Ovary (tissue), 9 donors: Measurements from ENCODE around the gene ABCC2. TPM values are rescaled to one million over a fixed set of nuclear protein-coding genes. Genes with fewer than 3 reads are reported as not detected.
"Not testable (repeated sequence)": the region's sequence is repeated elsewhere in the genome, so short reads cannot be mapped to it uniquely, and the experiment has no call there.

Experiments used
- DNase-seq, 5 donors: peaks; one replicate each; pipeline ENCODE4 v3.0.0-alpha.2; 2019 to 2020
- H3K27ac ChIP-seq, 2 donors: fragments of 200-600 bp; one replicate each; pipeline versions ENCODE4 v1.5.1 to v1.8.0; 2019 to 2022
- H3K27me3 ChIP-seq: fragments of 200-600 bp; one replicate; pipeline ENCODE4 v1.8.0; 2022
- H3K36me3 ChIP-seq: fragments of 200-600 bp; sonication (generic); one replicate; pipeline ENCODE4 v1.5.1; 2019
- H3K4me1 ChIP-seq: one replicate; pipeline ENCODE4 v1.8.1; 2013; ENCODE audit warnings: mild to moderate bottlenecking, moderate library complexity; ENCODE audit not compliant: insufficient read depth
- H3K4me3 ChIP-seq: fragments of 200-600 bp; sonication (generic); one replicate; pipeline ENCODE4 v1.5.1; 2017
- H3K9me3 ChIP-seq, 2 donors: fragments of 200-600 bp in 1 of 2; sonication (generic) in 1 of 2; one replicate each; pipeline versions ENCODE4 v1.5.1 to v1.8.1; 2013 to 2019; ENCODE audit warnings: mild to moderate bottlenecking in 1 of 2, moderate library complexity in 1 of 2
- CTCF ChIP-seq, 3 donors: fragments of 450-650 bp in 2 of 3; fragments of 200-600 bp in 1 of 3; IDR thresholded peaks; one replicate each; pipeline versions ENCODE4 v1.5.1 to v1.8.0; 2016 to 2022; ENCODE audit warnings: antibody characterized with exemption in 3 of 3, mild to moderate bottlenecking in 1 of 3
- EP300 ChIP-seq: sonication (generic); formaldehyde crosslinking; IDR thresholded peaks from one replicate; pipeline ENCODE4 v1.6.1; 2017; ENCODE audit warnings: antibody characterized with exemption
- POLR2A ChIP-seq: fragments of 450-650 bp; IDR thresholded peaks from one replicate; pipeline ENCODE4 v1.6.1; 2017; ENCODE audit warnings: antibody characterized with exemption, mild to moderate bottlenecking, moderate library complexity
- WGBS, 3 donors: extraction: QIAGEN DNeasy Blood & Tissue Kit in 1 of 3; methylation state at CpG; one replicate each; pipeline versions ENCODE4 v1.1.5 to v1.1.7; 2013 to 2017; 5-methylcytosine and 5-hydroxymethylcytosine counted together
- intact Hi-C, 4 donors: fragments of 100-400 bp; cut with DNase I; formaldehyde crosslinking; loops; one replicate each; pipeline versions ENCODE4 v1.11.0 to v1.15.1; 2022 to 2023
- polyA plus RNA-seq, 2 donors: library from polyadenylated mRNA; stranded (reverse); fragments of 200-250 nt in 1 of 2; fragments of 350-450 nt in 1 of 2; fragmentation: Illumina TruSeq in 1 of 2; extraction: RNeasy Lipid Tissue Mini Kit (QIAGEN cat#74804) in 1 of 2; gene quantifications; one replicate each; pipeline ENCODE4 v1.2.3, GENCODE V29; 2013 to 2014
- total RNA-seq, 7 donors: library from RNA; depleted of rRNA in 2 of 7; stranded (reverse); fragments of >200 nt in 2 of 7; fragmentation: NEBNext Ultra II Directional in 3 of 7; extraction: Animal tissue kit (Norgen Biotek cat#: 25700) in 3 of 7; gene quantifications; one replicate each; pipeline versions ENCODE4 v1.1.0 to v1.2.4, GENCODE V29; 2016 to 2023
- donor health status: DM: no; HTN: no; CAD: no; lungs with moderate emphysema.
- donor health status: DM: no; HTN: no; CAD: no.
- donor health status: Bipolar disorder and iron deficiency.
- donor health status: DM: yes; HTN: yes; CAD: no.
- donor health status: DM: no; HTN: no; CAD: no.
- donor health status: DM: yes; HTN: yes; CAD: no.

Gene ABCC2
- total and polyA plus RNA-seq, 9 donors: 0.22 to 1.8 (median 0.84) TPM

DNA sequence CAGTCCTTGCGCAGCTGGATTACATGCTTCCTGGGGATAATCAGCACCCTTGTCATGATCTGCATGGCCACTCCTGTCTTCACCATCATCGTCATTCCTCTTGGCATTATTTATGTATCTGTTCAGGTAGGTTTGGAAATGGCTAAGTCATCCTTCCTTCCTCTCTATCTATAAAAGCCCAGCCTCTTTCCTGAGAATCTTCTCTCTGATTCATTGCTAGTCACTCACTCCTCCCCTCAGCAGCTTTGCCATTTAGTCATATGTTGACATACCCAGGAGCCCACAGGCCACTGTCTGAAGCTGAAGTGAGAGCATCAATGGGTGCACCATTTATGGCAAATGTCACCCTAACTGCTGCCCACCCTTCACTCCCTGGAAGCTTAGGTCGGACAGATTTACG, 52.0 kb downstream of the ABCC2 start:
- DNase-seq: no peak
- Histone ChIP-seq H3K27me3 (no peaks in the 10 kb centered on the region), H3K9me3 (no peaks in the 10 kb centered on the region), H3K4me3 (no peak overlapping the region), H3K4me1 (no peaks in the 10 kb centered on the region), H3K36me3 (no peaks in the 10 kb centered on the region), H3K27ac (no peak overlapping the region)
- no peak for TF ChIP-seq POLR2A
- TF ChIP-seq CTCF (IDR thresholded peaks at IDR 0.05): no peak
- no peak for TF ChIP-seq EP300
- WGBS, 3 donors: 81 to 92% (median 86%) methylated on average over 4 of the region's 4 CpGs
- intact Hi-C loops: no loop called here

- Histone ChIP-seq H3K27me3 (no peaks in the 10 kb centered on the region), H3K27ac (no peak overlapping the region), H3K9me3 (no peaks in the 10 kb centered on the region), H3K4me3 (no peak overlapping the region), H3K36me3 (no peaks in the 10 kb centered on the region), H3K4me1 (no peaks in the 10 kb centered on the region)
- intact Hi-C loops: no loop called here
- TF ChIP-seq CTCF (IDR thresholded peaks at IDR 0.05) (no peak), EP300 (no peak), POLR2A (no peak)
- 80 to 88% (median 84%) methylated on average over 8 of the region's 8 CpGs for WGBS, 3 donors
- no peak for DNase-seq
Measured at GRCh38 chr10:99835947-99836346, 53.5 kb downstream of the ABCC2 start.

DNA sequence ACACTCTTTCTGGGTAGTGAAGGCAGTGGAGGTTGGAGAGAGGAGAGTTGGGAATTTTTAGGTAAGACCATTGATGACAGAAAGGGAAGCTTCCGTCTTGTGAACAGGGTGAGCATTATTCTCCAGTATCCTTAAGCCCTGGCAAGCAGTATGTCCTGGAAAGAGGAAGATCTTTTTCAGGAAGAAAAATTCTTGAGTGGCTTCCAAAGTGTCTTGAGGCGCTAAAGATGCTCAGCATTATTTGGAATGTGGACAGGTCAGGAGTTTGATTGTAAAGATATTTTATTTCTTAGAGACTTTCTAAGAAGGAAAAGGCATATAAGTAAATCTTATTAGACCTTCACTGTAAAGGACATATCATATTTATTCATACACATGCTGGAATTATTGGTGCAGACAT, 54.3 kb downstream of the ABCC2 start:
- TF ChIP-seq CTCF (IDR thresholded peaks at IDR 0.05): no peak
- TF ChIP-seq POLR2A: no peak
- no peak for TF ChIP-seq EP300
- no peak overlapping the region for H3K4me3 ChIP-seq
- no peaks in the 10 kb centered on the region for H3K27me3 ChIP-seq
- intact Hi-C loops: no loop called here
- 59 to 67% (median 62%) methylated on average over 2 of the region's 2 CpGs for WGBS, 3 donors
- H3K27ac ChIP-seq: no peak overlapping the region
- H3K36me3 ChIP-seq: no peaks in the 10 kb centered on the region
- no peak for DNase-seq
- H3K4me1 ChIP-seq: no peaks in the 10 kb centered on the region
- no peaks in the 10 kb centered on the region for H3K9me3 ChIP-seq

DNA sequence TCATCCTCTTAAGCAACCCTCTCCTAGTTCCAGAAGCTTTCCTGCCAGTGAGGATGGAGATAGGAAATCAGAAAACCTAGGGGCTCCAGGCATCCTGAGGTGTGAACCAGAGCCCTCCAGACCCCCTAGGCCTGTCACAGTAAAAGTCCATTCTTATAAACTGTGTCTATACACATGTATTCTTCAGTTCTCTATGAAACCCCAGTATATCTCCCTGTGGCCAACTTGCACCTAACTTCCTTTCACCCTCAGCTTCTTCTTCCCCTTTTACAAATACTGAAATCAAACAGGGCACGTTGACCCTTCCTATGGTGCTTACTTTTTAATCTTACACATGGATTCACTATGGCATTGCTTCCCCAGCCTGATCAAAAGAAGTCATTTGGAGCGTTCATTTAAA, 58.4 kb downstream of the ABCC2 start:
- 82 to 88% (median 85%) methylated on average over 2 of the region's 2 CpGs for WGBS, 3 donors
- intact Hi-C loops: loop anchor here in 1 of 4 donors (5.0 kb wide), 1 partner anchor 206 kb away; no protein-coding TSS in a partner anchor

DNA sequence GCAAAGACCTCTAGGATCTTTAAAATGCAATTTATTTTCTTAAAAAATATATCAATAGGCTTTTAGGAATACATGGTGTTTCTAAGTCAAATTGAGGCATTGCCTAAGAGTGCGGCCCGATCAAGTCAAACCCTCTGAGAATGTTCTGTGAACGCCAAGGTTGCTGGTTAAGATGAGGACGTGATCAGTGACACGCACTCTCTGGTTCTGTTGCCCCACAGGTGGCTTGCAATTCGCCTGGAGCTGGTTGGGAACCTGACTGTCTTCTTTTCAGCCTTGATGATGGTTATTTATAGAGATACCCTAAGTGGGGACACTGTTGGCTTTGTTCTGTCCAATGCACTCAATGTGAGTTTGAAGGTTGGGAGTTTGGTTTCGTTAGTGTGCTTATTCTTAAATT, 59.3 kb downstream of the ABCC2 start:
- Histone ChIP-seq H3K27ac (no peak overlapping the region), H3K36me3 (no peaks in the 10 kb centered on the region), H3K4me3 (no peak overlapping the region), H3K27me3 (no peaks in the 10 kb centered on the region), H3K9me3 (no peaks in the 10 kb centered on the region), H3K4me1 (no peaks in the 10 kb centered on the region)
- WGBS, 3 donors: 88 to 92% (median 88%) methylated on average over 7 of the region's 7 CpGs
- TF ChIP-seq POLR2A (no peak), EP300 (no peak), CTCF (IDR thresholded peaks at IDR 0.05) (no peak)
- intact Hi-C loops: loop anchor here in 1 of 4 donors (5.0 kb wide), 1 partner anchor 206 kb away; no protein-coding TSS in a partner anchor
- DNase-seq: no peak

More for the DNA sequence above, 58.4 kb downstream of the ABCC2 start:
- not testable (repeated sequence) for H3K9me3 ChIP-seq, H3K4me1 ChIP-seq, H3K27me3 ChIP-seq, H3K27ac ChIP-seq, DNase-seq, H3K36me3 ChIP-seq, H3K4me3 ChIP-seq
